GM18870 (cell line): ENCODE measurements around the gene SUCLG2.

ENCODE experiments used
- ATAC-seq: cut with Tn5 transposase; IDR thresholded peaks from one replicate; pipeline ENCODE4 v1.9.1; 2021; ENCODE audit warnings: moderate library complexity; ENCODE audit not compliant: unreplicated experiment

Gene SUCLG2

DNA sequence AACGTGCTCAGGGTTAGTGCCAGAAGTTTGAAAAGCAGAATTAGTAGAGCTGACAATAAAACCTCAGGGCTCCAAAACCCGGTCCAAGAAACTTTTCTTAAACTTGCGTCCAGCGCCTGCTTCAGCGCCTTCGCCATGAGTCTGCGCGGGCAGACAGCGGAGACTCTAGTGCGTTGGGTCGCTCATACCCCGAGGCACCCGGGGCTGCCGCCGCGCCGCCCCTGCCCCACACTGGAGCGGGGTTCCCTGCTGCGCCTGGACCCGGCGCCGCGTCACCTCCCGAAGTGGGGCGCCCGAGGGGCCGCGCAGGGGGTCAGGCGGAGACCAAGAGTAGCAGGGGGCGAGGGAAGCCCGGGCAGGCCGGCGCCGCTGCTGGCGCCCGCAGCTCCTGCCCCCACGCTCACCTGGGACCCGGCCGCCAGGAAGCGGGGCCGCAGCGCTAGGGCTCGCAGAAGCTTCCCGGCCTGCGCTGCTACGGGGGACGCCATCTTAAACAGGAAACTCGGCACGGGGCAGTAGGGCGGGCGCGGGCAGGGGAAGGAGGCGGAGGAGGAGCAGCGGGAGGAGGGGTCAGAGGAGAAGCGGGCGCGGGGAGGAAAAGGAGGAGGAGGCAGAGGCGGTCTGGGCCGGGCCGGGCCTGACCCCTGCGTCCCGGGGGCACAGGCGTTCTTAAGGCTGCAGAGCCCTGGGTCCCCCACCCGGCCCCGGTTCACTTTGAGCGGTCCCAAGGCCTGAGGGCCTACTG lies at the start of gene SUCLG2:
TSS of gene SUCLG2 (minus strand) at position 514 of the 745 bp plus-strand sequence. CDS start at position 488, 26 bp downstream.
- peak; percentile 32 for ATAC-seq

DNA sequence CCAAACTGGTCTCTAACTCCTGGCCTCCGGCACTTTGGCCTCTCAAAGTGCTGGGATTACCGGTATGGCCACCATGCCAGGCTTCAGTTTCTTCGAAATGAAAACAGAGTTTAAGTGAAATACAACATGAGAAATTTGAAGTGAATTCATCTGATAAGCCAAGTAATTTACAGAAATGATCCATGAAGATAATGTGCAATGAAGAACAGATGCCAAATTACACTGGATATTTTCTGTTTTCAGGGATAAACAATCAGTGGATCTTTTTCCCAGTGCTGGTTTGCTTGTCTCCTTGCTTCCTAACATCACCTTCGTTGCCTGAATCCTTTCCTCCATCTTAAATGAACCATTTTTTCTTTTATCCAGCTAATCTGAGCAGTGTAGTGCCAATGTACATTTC lies 46.2 kb upstream of the SUCLG2 start:
- no peak for ATAC-seq

- no peak for ATAC-seq
These were observed 45.5 kb upstream of the SUCLG2 start for GRCh38 chr3:67699882-67700281.

DNA sequence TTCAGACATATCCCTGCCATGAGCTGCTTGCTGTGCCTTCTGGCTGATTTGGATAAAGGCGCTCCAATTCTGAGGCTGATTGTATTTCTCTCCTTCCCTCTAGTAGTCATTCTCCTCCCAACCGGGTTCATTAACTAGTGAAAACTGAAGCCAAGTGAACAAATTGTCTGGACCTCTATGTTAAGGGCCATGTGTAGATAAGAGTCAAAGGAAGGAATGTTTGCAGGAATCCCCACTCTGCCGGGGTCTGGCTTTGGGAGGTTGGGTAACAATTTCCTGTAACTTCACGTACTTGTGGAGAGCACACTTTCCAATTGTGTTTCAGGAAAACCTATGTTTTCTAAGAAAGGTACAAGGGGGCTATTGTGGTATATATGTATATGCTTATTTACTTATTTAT lies 38.2 kb upstream of the SUCLG2 start:
- ATAC-seq = no peak

DNA sequence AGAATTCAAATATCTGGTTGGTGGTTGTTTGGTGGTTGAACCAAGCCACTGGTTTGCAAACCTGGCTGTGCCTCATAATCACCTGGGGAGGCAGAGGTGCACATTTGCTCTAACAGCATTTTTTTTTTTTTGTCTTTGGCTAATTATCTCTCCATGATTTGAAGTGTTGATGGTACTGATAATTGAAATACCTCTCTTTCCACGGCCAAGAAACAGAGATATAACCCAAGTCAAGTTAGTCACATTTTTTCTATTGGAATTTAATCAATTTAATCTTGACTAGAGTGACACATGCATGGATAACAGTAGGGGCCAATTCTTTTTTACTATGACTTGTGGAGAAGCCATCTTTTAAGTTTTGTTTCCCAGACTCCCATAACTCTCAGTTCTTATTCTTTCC lies 37.5 kb upstream of the SUCLG2 start:
- no peak for ATAC-seq

DNA sequence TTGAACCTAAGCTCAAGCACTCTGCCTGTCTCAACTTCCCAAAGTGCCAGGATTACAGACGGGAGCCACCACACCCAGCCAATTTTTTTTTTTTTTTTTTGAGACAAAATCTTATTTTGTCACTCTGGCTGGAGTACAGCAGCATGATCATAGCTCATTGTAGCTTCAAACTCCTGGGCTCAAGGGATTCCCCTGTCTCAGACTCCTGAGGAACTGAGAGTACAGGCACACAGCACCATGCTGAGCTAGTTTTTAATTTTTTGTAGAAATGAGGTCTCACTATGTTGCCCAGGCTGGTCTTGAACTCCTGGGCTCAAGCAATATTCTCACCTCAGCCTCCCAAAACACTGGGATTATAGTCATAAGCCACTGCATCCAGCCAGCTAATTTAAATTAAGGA lies 36.8 kb upstream of the SUCLG2 start:
- ATAC-seq = no peak

DNA sequence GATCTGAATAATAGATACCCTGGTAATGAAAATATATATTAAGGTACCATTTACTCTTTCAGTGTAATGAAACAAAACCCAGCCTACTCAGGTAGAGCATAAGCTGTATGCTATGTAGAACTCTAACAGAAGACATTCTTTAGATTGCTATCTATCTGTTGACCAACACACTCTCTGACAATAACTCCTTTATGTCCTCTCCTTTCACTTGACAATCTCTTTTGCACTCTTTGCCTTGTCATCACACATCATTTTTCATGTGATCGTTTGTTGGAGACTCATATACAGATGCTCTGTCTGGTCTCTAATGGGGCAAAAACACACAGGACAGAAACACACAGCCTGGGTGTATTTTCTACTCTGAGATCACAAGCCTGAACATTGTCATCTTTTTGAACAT lies 35.4 kb upstream of the SUCLG2 start:
- ATAC-seq = no peak

- ATAC-seq = no peak
These were observed 33.8 kb upstream of the SUCLG2 start for GRCh38 chr3:67688231-67688630.

DNA sequence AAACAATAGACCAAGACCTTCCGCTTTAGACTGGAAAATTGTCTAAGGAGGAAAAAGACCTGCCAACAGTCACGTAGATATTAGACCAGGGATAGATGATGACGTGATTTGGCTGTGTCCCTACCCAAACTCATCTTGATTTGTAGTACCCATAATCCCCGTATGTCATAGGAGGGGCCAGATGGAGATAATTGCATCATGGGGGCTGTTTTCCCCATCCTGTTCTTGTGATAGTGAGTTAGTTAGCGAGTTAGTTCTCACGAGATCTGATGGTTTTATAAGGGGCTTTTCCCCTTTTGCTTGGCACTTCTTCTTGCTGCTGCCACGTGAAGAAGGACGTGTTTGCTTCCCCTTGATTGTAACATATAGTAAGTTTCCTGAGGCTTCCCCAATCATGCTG lies 31.7 kb upstream of the SUCLG2 start:
- ATAC-seq = no peak

DNA sequence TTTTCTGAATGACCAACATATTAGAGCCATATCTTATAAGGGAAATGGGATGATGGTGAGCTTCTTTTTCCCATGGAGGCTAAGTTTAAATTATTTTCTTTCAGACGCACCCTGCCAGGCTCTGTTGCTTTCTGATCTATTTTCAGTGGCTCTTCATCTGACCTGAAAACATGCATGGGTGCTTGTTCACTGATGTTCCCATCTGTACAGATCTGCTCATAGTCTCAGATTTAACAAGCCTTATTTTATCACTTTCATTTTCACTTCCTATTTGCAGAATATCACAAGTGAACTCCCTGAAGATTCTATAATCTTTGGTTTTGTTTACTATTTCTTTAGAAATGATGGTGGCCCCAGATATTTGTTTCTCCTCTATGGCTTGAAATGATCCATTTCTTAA lies 31.1 kb upstream of the SUCLG2 start:
- ATAC-seq = peak; percentile 100

DNA sequence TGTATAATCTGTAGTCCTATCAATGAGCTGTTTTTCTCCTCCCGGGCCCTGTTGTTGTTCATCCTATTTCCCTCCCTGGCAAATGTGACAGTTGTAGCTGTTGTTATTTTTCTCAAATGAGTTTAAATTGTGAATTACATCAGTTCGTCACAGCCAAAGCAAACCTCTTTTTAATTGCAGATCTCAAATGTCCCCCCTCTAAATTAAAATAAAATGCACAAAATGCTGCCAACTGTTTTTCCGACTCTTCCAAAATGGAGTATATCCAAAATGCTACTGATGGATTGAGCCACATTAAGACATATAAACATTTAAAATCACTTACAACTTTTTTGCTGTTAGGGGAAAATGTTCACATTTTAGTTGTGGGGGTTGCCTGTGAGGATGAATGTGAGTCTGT lies 29.8 kb upstream of the SUCLG2 start:
- no peak for ATAC-seq

DNA sequence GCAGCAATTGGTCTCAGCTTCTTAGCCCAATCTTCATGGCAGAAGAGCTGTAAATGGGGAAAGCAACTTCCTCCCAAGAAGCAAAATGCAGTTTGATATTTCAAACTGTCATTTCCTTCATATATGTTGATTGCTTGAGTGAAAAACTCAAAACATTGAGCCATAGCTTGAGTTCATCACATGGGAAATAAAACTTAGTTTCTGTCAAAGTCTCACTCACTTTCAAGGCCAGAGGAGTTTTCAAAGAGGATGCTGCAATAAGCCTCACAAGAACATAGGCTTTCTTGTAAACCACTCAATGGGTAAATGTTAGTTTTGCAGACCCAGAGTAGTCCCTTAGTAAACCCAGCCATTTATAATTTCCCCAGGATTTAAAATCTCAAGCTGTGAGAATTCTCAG lies 29.1 kb upstream of the SUCLG2 start:
- no peak for ATAC-seq

- peak; percentile 57 for ATAC-seq
These were observed 24.3 kb upstream of the SUCLG2 start for GRCh38 chr3:67678665-67679064.

DNA sequence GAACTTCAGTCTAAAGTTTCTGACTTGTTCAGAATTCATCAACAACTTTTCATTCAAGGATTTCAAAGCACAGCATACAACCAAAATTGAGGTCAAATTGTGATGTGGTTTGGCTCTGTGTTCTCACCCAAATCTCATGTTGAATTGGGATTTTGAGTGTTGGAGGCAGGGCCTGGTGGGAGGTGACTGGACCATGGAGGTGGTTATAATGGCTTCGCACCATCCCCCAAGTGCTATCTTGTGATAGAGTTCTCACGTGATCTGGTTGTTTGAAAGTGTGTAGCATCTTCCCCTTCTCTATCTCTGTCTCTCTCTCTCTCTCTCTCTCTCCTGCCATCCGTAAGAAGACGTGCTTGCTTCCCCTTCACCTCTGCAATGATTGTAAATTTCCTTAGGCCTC lies 19.6 kb upstream of the SUCLG2 start:
- ATAC-seq = no peak

- no peak for ATAC-seq
These were observed 8.3 kb upstream of the SUCLG2 start for GRCh38 chr3:67662733-67663132.

DNA sequence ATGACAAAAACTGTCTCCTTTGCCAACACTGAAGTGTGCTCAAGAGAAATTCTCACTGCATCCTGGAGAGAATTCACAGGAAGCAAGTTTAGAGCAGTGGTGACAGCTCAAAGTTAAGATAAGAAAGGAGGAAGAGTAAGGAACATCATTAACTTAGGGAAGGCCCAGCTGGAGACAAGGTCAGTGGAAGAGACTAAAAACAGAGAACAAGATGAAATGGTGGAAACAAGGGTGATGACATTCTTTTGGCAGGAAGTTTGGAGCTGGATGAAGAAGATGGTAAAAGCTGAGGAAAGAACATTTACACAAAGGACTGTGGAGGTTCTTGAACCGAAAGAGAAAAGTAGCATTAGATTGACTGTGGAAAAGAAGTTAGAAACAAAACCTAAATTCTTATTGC lies 6.7 kb upstream of the SUCLG2 start:
- no peak for ATAC-seq

GRCh38 chr3:67657192-67657591 lies 2.8 kb upstream of the SUCLG2 start:
- no peak for ATAC-seq

DNA sequence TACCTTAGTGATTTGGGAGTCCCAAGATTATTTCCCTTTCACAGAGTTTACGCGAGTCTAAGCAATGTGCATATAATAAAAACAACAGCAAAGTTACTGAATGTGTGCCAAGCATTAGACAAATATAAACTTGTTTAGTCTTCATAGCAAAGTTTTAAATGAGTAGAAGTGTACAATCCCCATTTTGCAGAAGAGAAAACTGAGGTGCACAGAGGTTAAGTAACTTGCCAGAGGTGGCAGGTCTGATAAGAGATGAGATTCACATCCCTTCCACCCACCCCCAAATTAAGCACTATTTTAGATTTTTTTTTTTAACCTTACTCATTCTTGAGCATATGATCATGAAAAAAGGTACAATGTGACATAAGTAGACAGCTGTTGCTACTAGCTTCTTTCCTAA lies 2.2 kb upstream of the SUCLG2 start:
- no peak for ATAC-seq

GRCh38 chr3:67655364-67656121 lies 1.1 kb upstream of the SUCLG2 start:
- peak; percentile 77 for ATAC-seq

- no peak for ATAC-seq
These were observed 399 bp upstream of the SUCLG2 start for GRCh38 chr3:67654844-67655177.

- peak; percentile 21 for ATAC-seq
These were observed 850 bp downstream of the SUCLG2 start for GRCh38 chr3:67653425-67654098.

- ATAC-seq = no peak
These were observed 4.3 kb downstream of the SUCLG2 start for GRCh38 chr3:67650084-67650483.
